OCI-LY1 (cell line): ENCODE data around the gene OIP5.

Experiments
- CTCF ChIP-seq: fragments of 200-600 bp; sonication (generic), shearing (Covaris generic); IDR thresholded peaks from 2 replicates; pipeline ENCODE4 v1.5.1; 2017; ENCODE audit warnings: mild to moderate bottlenecking, antibody characterized with exemption, low read length, moderate library complexity, mixed read lengths
- EZH2 ChIP-seq: fragments of 200-600 bp; sonication (generic), shearing (Covaris generic); IDR thresholded peaks from 2 replicates; pipeline ENCODE4 v1.8.0; 2017; ENCODE audit warnings: borderline replicate concordance, mixed run types, mild to moderate bottlenecking, antibody characterized with exemption, low read length, moderate library complexity, mixed read lengths

GRCh38 chr15:41340189-41340695 is 7.9 kb upstream of the OIP5 start:
- TF ChIP-seq CTCF (no peak), EZH2 (no peak)
